ENCODE results near the gene DPY19L1.

GRCh38 chr7:34931739-34932138, 105.5 kb downstream of the DPY19L1 start:
- no peak for TF ChIP-seq CTCF (IDR thresholded peaks at IDR 0.05 in 4 of 5, conservative IDR thresholded peaks at IDR 0.05 in 1 of 5)
- no peak for TF ChIP-seq POLR2A (IDR thresholded peaks at IDR 0.05)
